Measurements from ENCODE around the gene HDAC10. TPM values are rescaled to one million over a fixed set of nuclear protein-coding genes. Genes with fewer than 3 reads are reported as not detected.

The HDAC10 gene
- total RNA-seq, 3 donors from 2014 or later (not counting 1 experiment from before 2014, with no cell fraction given) = 112 to 131 (median 123) TPM

DNA sequence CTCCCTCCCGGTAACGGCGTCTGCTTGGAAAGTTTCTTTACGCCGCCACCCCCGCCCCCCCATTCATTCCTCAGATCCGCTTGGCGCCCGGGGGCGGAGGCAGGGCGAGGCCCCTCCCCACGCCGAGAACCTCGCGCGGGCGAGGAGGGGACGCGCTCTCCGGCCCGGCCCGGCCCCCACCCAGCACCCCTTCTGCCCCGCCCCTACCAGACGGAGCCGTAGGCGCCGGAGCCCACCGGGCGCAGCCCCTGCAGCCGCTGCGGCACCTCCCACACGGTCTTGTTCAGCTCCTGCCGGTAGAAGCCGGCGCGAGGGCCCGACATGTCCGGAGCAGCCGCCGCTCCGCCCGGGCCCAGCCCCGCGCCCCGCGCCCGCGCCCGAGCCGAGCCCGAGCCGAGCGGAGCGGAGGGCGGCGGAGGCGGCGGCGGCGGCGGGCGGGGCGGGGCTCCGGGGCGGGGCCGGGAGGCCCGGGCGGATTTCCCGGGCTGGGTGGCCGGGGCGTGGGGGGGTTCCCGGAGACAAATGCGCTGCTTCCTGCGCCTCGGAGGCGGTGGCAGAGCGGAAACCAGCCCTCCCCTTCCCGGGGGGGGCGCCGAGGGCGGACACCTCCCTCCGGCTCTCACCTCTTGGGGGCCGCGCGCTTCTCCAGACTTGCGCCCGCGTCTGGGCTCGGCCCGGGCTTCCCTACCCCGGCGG is 19.1 kb upstream of the HDAC10 start, which contains the start of gene MAPK11:
Gene MAPK11, minus strand, starts transcription at position 411 of the 696 bp plus-strand sequence. Its CDS starts 88 bp downstream, at position 323.
- peaks cover 4 to 16% of the 10 kb centered on the region in 2 donors for H3K4me1 Mint-ChIP-seq
- H3K27me3 Mint-ChIP-seq (ENCODE audit: low read depth in 2 of 2) = peaks cover 6 to 9% of the 10 kb centered on the region in 2 donors
- ATAC-seq (peak; percentile 50 to 71 (median 58)), DNase-seq (peak; percentile 34 to 87)
- no peak within 1 kb of the TSS for H3K27ac ChIP-seq (ENCODE audit: low read length)
- H3K4me1 ChIP-seq (ENCODE audit: control insufficient read depth, insufficient read depth, low read length) = peaks cover 33% of the 10 kb centered on the region
- H3K9me3 Mint-ChIP-seq = no peaks in the 10 kb centered on the region
- intact Hi-C loops (cut with micrococcal nuclease) = loop anchor here (5.0 to 10.0 kb wide), 2 partner anchors 72 to 225 kb away; partner anchors contain the start of gene PPP6R2
- peak within 1 kb of the TSS; percentile 77 for H3K4me3 Mint-ChIP-seq
- H3K27ac Mint-ChIP-seq = no peak within 1 kb of the TSS
- H3K36me3 ChIP-seq (ENCODE audit: control insufficient read depth, insufficient read depth, low read length) = no peaks in the 10 kb centered on the region
- H3K9me3 ChIP-seq (ENCODE audit: control insufficient read depth, insufficient read depth, low read length) = no peaks in the 10 kb centered on the region
- peak within 1 kb of the TSS; percentile 46 for H3K4me3 ChIP-seq (ENCODE audit: low read length)
- under 1% methylated on average over 92 of the region's 92 CpGs for WGBS (ENCODE audit: insufficient coverage)
- no peaks in the 10 kb centered on the region for H3K36me3 Mint-ChIP-seq
- TF ChIP-seq, protein P1, sequence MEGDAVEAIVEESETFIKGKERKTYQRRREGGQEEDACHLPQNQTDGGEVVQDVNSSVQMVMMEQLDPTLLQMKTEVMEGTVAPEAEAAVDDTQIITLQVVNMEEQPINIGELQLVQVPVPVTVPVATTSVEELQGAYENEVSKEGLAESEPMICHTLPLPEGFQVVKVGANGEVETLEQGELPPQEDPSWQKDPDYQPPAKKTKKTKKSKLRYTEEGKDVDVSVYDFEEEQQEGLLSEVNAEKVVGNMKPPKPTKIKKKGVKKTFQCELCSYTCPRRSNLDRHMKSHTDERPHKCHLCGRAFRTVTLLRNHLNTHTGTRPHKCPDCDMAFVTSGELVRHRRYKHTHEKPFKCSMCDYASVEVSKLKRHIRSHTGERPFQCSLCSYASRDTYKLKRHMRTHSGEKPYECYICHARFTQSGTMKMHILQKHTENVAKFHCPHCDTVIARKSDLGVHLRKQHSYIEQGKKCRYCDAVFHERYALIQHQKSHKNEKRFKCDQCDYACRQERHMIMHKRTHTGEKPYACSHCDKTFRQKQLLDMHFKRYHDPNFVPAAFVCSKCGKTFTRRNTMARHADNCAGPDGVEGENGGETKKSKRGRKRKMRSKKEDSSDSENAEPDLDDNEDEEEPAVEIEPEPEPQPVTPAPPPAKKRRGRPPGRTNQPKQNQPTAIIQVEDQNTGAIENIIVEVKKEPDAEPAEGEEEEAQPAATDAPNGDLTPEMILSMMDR (IDR thresholded peaks at IDR 0.05) = no peak
- H3K27me3 ChIP-seq (ENCODE audit: control insufficient read depth, insufficient read depth, low read length) = peaks cover 6% of the 10 kb centered on the region

DNA sequence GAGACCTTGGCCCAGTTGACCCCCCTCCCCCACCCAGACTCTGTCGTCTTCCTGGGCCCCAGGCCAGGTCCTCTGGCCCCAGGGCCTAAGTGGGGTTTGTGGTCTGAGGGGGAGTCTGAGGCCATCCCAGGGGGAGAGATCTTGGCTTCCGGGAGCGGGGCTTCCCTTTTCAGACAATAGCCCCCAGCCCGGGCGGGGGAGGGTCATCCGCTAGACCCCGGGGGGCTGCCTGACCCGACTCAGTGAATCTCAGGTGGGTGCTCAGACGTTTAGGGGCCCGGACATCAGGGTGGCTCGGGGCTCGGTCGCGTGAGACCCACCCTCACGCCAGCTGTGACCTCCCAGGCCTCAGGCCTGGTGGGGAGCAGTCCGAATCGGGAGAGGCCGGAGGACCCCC is 18.5 kb upstream of the HDAC10 start:
- intact Hi-C loops (cut with micrococcal nuclease) = no loop called here
- peaks cover 6 to 10% of the 10 kb centered on the region in 2 donors for H3K27me3 Mint-ChIP-seq (ENCODE audit: low read depth in 2 of 2)
- TF ChIP-seq, protein P1 (IDR thresholded peaks at IDR 0.05) = no peak
- peak overlapping the region; percentile 67 for H3K4me3 Mint-ChIP-seq
- peaks cover 4 to 16% of the 10 kb centered on the region in 2 donors for H3K4me1 Mint-ChIP-seq
- no peaks in the 10 kb centered on the region for H3K9me3 ChIP-seq (ENCODE audit: control insufficient read depth, insufficient read depth, low read length)
- no peaks in the 10 kb centered on the region for H3K36me3 ChIP-seq (ENCODE audit: control insufficient read depth, insufficient read depth, low read length)
- WGBS (ENCODE audit: insufficient coverage) = 5% methylated on average over 18 of the region's 18 CpGs
- H3K36me3 Mint-ChIP-seq = no peaks in the 10 kb centered on the region
- no peak overlapping the region for H3K27ac ChIP-seq (ENCODE audit: low read length)
- DNase-seq (no peak), ATAC-seq (no peak)
- H3K9me3 Mint-ChIP-seq = no peaks in the 10 kb centered on the region
- peaks cover 33% of the 10 kb centered on the region for H3K4me1 ChIP-seq (ENCODE audit: control insufficient read depth, insufficient read depth, low read length)
- peaks cover 6% of the 10 kb centered on the region for H3K27me3 ChIP-seq (ENCODE audit: control insufficient read depth, insufficient read depth, low read length)
- H3K4me3 ChIP-seq (ENCODE audit: low read length) = peak overlapping the region; percentile 20
- H3K27ac Mint-ChIP-seq = no peak overlapping the region

DNA sequence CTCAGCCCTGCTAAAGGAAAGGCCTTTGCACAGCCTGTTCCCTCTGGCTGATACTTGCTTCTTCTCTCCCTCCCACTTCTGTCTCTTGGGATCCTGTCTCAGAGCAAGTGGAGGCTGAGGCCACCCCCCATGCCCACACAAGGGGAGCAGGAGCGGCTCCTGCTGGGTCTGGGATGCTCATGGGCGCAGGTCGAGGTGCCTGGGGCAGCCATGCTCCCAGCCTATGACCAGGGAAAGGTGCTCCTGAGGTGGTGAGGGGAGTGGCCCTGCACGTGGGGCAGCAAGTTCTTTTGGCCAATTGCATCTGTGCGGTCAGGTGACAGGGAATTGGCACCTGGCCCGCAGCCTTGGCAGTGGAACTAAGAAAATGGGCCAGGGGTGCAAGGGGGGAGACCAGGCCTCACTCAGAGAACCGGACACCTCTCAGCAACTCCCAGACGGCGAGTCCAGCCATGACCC is 17.6 kb upstream of the HDAC10 start:
- H3K36me3 Mint-ChIP-seq = no peaks in the 10 kb centered on the region

More for the DNA sequence above, 17.6 kb upstream of the HDAC10 start:
- Mint-ChIP-seq H3K4me3 (no peak overlapping the region), H3K27me3 (ENCODE audit: low read depth in 2 of 2) (peaks cover 0 to 7% of the 10 kb centered on the region in 2 donors), H3K27ac (no peak overlapping the region), H3K9me3 (no peaks in the 10 kb centered on the region), H3K4me1 (peaks cover 0 to 10% of the 10 kb centered on the region in 2 donors)
- Histone ChIP-seq H3K9me3 (ENCODE audit: control insufficient read depth, insufficient read depth, low read length) (no peaks in the 10 kb centered on the region), H3K27ac (ENCODE audit: low read length) (no peak overlapping the region), H3K4me3 (ENCODE audit: low read length) (no peak overlapping the region), H3K36me3 (ENCODE audit: control insufficient read depth, insufficient read depth, low read length) (no peaks in the 10 kb centered on the region), H3K27me3 (ENCODE audit: control insufficient read depth, insufficient read depth, low read length) (peaks cover 6% of the 10 kb centered on the region), H3K4me1 (ENCODE audit: control insufficient read depth, insufficient read depth, low read length) (peaks cover 33% of the 10 kb centered on the region)
- 82% methylated on average over 9 of the region's 9 CpGs for WGBS (ENCODE audit: insufficient coverage)
- DNase-seq (no peak), ATAC-seq (no peak)
- TF ChIP-seq, protein P1 (IDR thresholded peaks at IDR 0.05) = no peak
- intact Hi-C loops (cut with micrococcal nuclease) = no loop called here

Data from natural killer cell (primary cell).